ENCODE measurements around the gene LMAN2. TPM values are rescaled to one million over a fixed set of nuclear protein-coding genes. Genes with fewer than 3 reads are reported as not detected.
A peak's percentile ranks its signal among the peaks of the same experiment; 100 is the strongest.

LMAN2 gene
- polyA plus RNA-seq, 2 donors, result 84.0 to 190 TPM

DNA sequence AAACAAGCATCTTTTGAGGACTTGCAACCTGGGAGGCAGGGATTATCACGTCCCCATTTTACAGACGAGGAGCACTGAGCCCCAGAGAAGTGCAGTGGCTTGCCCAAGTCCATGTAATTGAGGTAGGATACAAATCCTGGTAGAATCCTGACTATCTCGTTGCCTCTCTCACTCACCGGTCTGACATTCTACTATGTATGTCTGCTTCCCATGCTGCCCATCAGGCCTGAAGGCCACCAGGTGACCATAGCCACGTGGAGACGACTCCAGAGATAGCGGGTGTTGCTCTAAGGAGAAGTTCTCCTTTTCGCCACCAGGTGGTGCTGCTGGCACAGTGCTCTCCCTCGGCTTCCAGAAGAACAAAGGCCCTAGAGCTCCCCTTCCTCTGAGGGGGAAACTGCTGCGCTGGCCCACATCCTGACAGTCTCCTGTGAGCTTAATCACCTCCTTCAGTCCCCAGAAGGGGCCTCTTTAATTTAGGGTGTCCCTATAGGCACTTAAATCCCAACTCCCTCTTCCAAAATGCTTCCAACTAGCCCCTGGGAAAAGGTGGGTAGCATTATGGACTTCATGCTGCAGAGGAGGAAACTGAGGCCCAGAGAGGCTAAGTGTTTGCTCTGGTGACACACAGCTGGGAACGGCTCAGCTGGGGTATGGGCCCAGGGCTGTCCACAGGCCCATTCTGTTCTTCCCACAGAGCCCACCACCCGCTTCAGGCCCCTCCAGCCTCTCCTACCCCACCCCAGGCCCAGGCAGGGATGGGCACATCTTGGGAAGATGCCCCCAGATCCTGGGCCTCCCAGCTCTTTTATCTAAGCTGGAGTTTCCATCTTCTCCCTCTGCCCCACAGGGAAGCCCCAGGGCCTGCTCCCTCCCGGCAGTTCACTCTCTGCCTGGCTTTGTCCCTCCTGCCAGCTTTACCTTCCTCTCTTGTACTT is 39.2 kb upstream of the LMAN2 start:
- H3K4me1 ChIP-seq (ENCODE audit: control insufficient read depth in 2 of 2, insufficient read depth in 2 of 2, low read length in 1 of 2), result peaks cover 5 to 24% of the 10 kb centered on the region in 2 donors
- H3K4me3 ChIP-seq (ENCODE audit: low read depth in 1 of 2, low read length in 2 of 2), result no peak overlapping the region
- peak overlapping the region; percentile 95 to 98 for H3K27ac ChIP-seq (ENCODE audit: low read depth in 2 of 2, low read length in 1 of 2)
- WGBS, 2 donors, result 17 to 22% methylated on average over 13 of the region's 13 CpGs
- no peaks in the 10 kb centered on the region for H3K36me3 ChIP-seq (ENCODE audit: control insufficient read depth in 2 of 2, insufficient read depth in 2 of 2, low read length in 1 of 2)
- no peaks in the 10 kb centered on the region for H3K9me3 ChIP-seq (ENCODE audit: control insufficient read depth in 2 of 2, insufficient read depth in 1 of 2, low read depth in 1 of 2, low read length in 1 of 2)
- no peaks in the 10 kb centered on the region for H3K27me3 ChIP-seq (ENCODE audit: control insufficient read depth in 1 of 2, insufficient read depth in 2 of 2, low read length in 2 of 2)

DNA sequence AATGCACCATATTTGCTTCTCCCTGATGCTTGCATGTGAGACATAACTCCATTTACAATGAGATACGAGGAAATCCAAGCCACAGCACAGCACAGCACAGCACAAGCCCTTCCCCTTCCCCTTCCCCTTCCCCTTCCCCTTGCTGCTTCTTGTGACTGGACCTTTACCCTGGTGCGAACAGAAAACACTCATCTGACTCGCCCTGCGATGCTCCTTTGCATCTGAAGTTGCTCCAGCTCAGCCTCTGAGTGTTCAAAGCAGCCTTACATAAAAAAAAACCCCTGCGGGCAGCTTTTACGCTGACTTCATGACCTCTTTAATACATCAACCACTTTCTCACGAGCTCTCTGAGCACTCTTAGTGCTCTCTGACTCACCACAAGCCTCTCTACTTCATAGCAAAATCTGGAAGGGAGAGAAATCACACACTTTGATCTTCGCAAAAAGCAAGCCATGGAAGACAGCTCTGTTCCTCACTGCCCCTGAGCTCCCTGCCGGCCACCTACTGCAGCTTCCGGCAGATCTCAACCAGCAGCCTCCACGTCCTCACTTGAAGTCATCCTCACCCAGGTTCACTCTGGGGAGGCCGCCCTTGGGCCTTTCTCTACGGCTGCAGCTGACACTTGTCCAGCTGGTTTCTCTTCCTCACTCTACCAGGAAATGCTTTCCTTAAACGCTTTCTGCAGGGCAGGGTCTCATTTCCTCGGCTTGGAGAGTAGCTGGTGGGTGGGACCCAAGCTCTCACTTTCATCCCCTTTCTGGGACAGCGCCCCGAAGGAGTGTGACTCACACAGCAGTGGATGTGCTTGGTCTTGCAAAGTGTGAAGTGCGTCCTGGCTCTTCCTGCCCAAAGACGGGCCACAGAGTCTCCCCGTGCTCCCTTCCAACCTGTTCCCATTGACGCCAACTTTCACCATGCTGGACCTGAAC is 38.0 kb upstream of the LMAN2 start:
- Histone ChIP-seq H3K9me3 (ENCODE audit: control insufficient read depth in 2 of 2, insufficient read depth in 1 of 2, low read depth in 1 of 2, low read length in 1 of 2) (no peaks in the 10 kb centered on the region), H3K4me1 (ENCODE audit: control insufficient read depth in 2 of 2, insufficient read depth in 2 of 2, low read length in 1 of 2) (peaks cover 5 to 25% of the 10 kb centered on the region in 2 donors), H3K36me3 (ENCODE audit: control insufficient read depth in 2 of 2, insufficient read depth in 2 of 2, low read length in 1 of 2) (no peaks in the 10 kb centered on the region), H3K27ac (ENCODE audit: low read depth in 2 of 2, low read length in 1 of 2) (peak overlapping the region; percentile 95 to 98), H3K27me3 (ENCODE audit: control insufficient read depth in 1 of 2, insufficient read depth in 2 of 2, low read length in 2 of 2) (no peaks in the 10 kb centered on the region), H3K4me3 (ENCODE audit: low read depth in 1 of 2, low read length in 2 of 2) (no peak overlapping the region)
- 12 to 31% methylated on average over 21 of the region's 21 CpGs for WGBS, 2 donors

DNA sequence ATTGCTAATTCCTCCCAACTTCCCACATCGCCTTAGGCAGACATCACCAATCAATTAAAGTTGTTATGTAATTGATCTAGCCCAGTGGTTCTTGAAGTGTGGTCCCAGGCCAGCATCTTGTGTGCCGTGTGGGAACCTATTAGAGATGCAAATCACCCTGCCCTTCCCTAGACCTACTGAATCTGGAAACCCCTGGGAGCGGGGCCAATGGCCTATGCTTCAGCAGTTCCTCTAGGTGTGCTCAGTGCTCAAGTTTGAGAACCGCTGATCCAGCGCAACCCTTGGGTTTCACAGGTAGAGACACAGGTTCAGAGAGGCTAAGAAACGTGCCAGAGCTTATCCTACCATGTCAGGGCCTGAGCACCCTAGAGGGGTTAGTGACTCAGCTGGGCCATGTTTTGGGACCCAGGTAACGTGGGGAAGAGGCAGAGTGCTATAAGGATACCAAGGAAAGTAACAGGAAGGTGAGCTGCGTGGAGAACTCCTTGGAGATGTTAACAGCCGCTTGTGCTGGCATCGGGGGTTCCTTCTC is 37.1 kb upstream of the LMAN2 start:
- Histone ChIP-seq H3K27ac (ENCODE audit: low read depth in 2 of 2, low read length in 1 of 2) (peak overlapping the region; percentile 95 to 98), H3K36me3 (ENCODE audit: control insufficient read depth in 2 of 2, insufficient read depth in 2 of 2, low read length in 1 of 2) (no peaks in the 10 kb centered on the region), H3K9me3 (ENCODE audit: control insufficient read depth in 2 of 2, insufficient read depth in 1 of 2, low read depth in 1 of 2, low read length in 1 of 2) (no peaks in the 10 kb centered on the region), H3K4me1 (ENCODE audit: control insufficient read depth in 2 of 2, insufficient read depth in 2 of 2, low read length in 1 of 2) (peaks cover 5 to 25% of the 10 kb centered on the region in 2 donors), H3K4me3 (ENCODE audit: low read depth in 1 of 2, low read length in 2 of 2) (no peak overlapping the region), H3K27me3 (ENCODE audit: control insufficient read depth in 1 of 2, insufficient read depth in 2 of 2, low read length in 2 of 2) (no peaks in the 10 kb centered on the region)
- 53 to 64% methylated on average over 10 of the region's 10 CpGs for WGBS, 2 donors

DNA sequence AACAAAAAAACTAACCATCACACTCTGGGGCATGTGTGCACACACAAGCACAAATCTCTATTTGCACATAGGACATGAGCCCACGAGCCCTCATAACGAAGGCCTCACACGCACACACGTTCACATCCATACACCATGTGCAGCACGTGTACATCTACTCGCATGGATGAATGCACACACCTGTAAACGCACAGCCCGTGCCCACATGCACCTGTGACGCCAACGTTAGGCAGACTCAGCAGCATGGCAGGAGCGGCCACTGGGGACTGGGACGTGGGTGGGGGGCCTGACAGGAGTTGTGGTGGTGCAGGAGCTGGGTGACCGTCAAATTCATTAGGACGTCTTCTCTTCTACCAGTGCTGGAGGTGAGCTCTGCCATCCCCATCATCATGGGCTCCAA is 35.9 kb upstream of the LMAN2 start:
- 79 to 87% methylated on average over 14 of the region's 14 CpGs for WGBS, 2 donors
- H3K27ac ChIP-seq (ENCODE audit: low read depth in 2 of 2, low read length in 1 of 2), result no peak overlapping the region

DNA sequence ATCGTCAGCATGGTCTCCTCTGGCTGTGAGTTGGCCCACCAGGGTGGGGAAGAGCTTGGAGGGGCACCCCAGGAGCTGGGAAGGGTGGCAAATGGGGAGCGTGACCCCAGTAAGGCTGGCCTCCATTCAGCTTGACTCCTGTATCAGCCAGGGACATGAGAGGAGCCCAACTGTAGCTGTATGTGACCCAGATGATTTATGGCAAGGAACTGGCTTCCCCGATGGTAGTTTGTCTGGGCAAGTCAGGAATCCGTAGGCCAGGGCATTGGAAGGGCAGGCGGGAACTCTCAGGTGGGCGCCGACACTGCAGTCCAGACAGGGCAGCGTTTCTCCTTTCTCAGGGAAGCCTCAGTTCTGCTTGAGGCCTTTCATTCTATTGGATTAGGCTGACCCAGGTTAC is 35.1 kb upstream of the LMAN2 start:
- Histone ChIP-seq H3K4me3 (ENCODE audit: low read depth in 1 of 2, low read length in 2 of 2) (no peak overlapping the region), H3K27me3 (ENCODE audit: control insufficient read depth in 1 of 2, insufficient read depth in 2 of 2, low read length in 2 of 2) (no peaks in the 10 kb centered on the region), H3K4me1 (ENCODE audit: control insufficient read depth in 2 of 2, insufficient read depth in 2 of 2, low read length in 1 of 2) (peaks cover 5 to 25% of the 10 kb centered on the region in 2 donors), H3K9me3 (ENCODE audit: control insufficient read depth in 2 of 2, insufficient read depth in 1 of 2, low read depth in 1 of 2, low read length in 1 of 2) (no peaks in the 10 kb centered on the region), H3K27ac (ENCODE audit: low read depth in 2 of 2, low read length in 1 of 2) (peak overlapping the region in 1 of 2 donors; percentile 8), H3K36me3 (ENCODE audit: control insufficient read depth in 2 of 2, insufficient read depth in 2 of 2, low read length in 1 of 2) (no peaks in the 10 kb centered on the region)
- 63 to 80% methylated on average over 8 of the region's 8 CpGs for WGBS, 2 donors

More for the DNA sequence above, 35.9 kb upstream of the LMAN2 start:
- H3K36me3 ChIP-seq (ENCODE audit: control insufficient read depth in 2 of 2, insufficient read depth in 2 of 2, low read length in 1 of 2), result no peaks in the 10 kb centered on the region
- H3K9me3 ChIP-seq (ENCODE audit: control insufficient read depth in 2 of 2, insufficient read depth in 1 of 2, low read depth in 1 of 2, low read length in 1 of 2), result no peaks in the 10 kb centered on the region
- peaks cover 5 to 25% of the 10 kb centered on the region in 2 donors for H3K4me1 ChIP-seq (ENCODE audit: control insufficient read depth in 2 of 2, insufficient read depth in 2 of 2, low read length in 1 of 2)
- no peak overlapping the region for H3K4me3 ChIP-seq (ENCODE audit: low read depth in 1 of 2, low read length in 2 of 2)
- no peaks in the 10 kb centered on the region for H3K27me3 ChIP-seq (ENCODE audit: control insufficient read depth in 1 of 2, insufficient read depth in 2 of 2, low read length in 2 of 2)

DNA sequence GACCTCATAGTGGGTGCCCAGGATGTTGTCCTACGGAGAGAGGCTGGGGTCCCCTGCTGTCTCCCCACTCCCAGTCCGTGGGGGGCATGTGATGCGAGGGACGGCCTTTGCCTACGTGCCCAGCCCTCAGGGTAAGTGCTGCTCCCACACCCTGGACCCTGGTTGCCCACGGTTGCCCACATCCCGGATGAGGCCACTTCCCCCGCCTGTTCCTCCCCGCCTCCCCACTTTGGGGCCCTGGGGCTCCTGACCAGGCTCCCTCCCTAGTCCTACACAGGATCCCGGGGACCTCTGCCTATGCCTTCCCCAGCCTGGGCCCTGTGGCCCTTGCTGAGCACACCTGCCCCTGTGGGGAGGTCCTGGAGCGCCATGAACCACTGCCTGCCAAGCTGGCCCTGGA is 34.3 kb upstream of the LMAN2 start:
- Histone ChIP-seq H3K27ac (ENCODE audit: low read depth in 2 of 2, low read length in 1 of 2) (no peak overlapping the region), H3K36me3 (ENCODE audit: control insufficient read depth in 2 of 2, insufficient read depth in 2 of 2, low read length in 1 of 2) (no peaks in the 10 kb centered on the region), H3K4me3 (ENCODE audit: low read depth in 1 of 2, low read length in 2 of 2) (no peak overlapping the region), H3K27me3 (ENCODE audit: control insufficient read depth in 1 of 2, insufficient read depth in 2 of 2, low read length in 2 of 2) (no peaks in the 10 kb centered on the region), H3K4me1 (ENCODE audit: control insufficient read depth in 2 of 2, insufficient read depth in 2 of 2, low read length in 1 of 2) (peaks cover 5 to 25% of the 10 kb centered on the region in 2 donors), H3K9me3 (ENCODE audit: control insufficient read depth in 2 of 2, insufficient read depth in 1 of 2, low read depth in 1 of 2, low read length in 1 of 2) (no peaks in the 10 kb centered on the region)
- 70 to 74% methylated on average over 11 of the region's 11 CpGs for WGBS, 2 donors

DNA sequence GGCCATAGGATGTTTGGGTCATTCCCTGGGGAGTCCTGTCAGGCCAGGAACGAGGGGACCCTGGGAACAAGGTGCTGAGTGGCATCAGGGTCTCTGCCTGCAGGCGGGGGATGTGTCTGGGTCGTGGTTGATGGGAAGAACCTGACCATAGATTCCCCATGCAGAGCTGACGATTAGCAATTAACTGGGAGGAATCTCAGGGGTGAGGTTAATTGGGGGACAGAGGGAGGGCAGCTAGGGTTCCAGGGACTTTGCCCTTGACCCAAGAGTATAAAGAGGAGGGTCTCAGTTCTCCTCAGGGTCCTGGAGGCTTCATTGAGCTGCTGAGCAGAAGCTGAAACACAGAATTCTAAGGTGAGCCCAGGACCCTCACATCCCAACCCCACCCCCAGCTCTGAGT is 32.7 kb upstream of the LMAN2 start, which contains the start of gene SLC34A1:
Gene SLC34A1 (plus strand): TSS at position 301 of the 400 bp plus-strand sequence. CDS start 1,308 bp downstream, outside the sequence.
- no peaks in the 10 kb centered on the region for H3K9me3 ChIP-seq (ENCODE audit: control insufficient read depth in 2 of 2, insufficient read depth in 1 of 2, low read depth in 1 of 2, low read length in 1 of 2)
- H3K36me3 ChIP-seq (ENCODE audit: control insufficient read depth in 2 of 2, insufficient read depth in 2 of 2, low read length in 1 of 2), result no peaks in the 10 kb centered on the region
- H3K4me3 ChIP-seq (ENCODE audit: low read depth in 1 of 2, low read length in 2 of 2), result no peak within 1 kb of the TSS
- H3K27ac ChIP-seq (ENCODE audit: low read depth in 2 of 2, low read length in 1 of 2), result no peak within 1 kb of the TSS
- H3K27me3 ChIP-seq (ENCODE audit: control insufficient read depth in 1 of 2, insufficient read depth in 2 of 2, low read length in 2 of 2), result no peaks in the 10 kb centered on the region
- 75 to 77% methylated on average over 4 of the region's 4 CpGs for WGBS, 2 donors
- H3K4me1 ChIP-seq (ENCODE audit: control insufficient read depth in 2 of 2, insufficient read depth in 2 of 2, low read length in 1 of 2), result peaks cover 5 to 24% of the 10 kb centered on the region in 2 donors

DNA sequence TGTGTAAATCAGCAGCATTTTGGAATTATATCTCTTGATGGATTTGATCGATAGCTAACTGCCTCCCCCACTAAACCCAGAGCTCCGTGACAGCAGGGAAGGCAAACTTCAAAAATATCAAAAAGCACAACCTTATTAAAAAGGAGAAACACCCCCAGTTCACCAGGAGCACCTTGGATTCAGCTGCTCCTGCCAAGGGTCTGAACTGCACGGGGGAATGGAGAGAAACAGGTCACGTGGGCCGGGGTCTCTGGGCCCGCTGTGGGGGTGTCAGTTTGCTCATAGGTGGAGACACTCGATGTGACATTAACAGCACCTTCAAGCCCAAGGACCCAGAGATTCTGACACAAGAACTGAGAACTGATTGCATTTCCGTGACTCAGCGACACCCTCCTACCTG is 31.7 kb upstream of the LMAN2 start:
- no peaks in the 10 kb centered on the region for H3K27me3 ChIP-seq (ENCODE audit: control insufficient read depth in 1 of 2, insufficient read depth in 2 of 2, low read length in 2 of 2)
- H3K4me3 ChIP-seq (ENCODE audit: low read depth in 1 of 2, low read length in 2 of 2), result no peak overlapping the region
- no peaks in the 10 kb centered on the region for H3K9me3 ChIP-seq (ENCODE audit: control insufficient read depth in 2 of 2, insufficient read depth in 1 of 2, low read depth in 1 of 2, low read length in 1 of 2)
- no peaks in the 10 kb centered on the region for H3K36me3 ChIP-seq (ENCODE audit: control insufficient read depth in 2 of 2, insufficient read depth in 2 of 2, low read length in 1 of 2)
- 87% methylated on average over 9 of the region's 9 CpGs for WGBS, 2 donors
- no peak overlapping the region for H3K27ac ChIP-seq (ENCODE audit: low read depth in 2 of 2, low read length in 1 of 2)
- peaks cover 5 to 22% of the 10 kb centered on the region in 2 donors for H3K4me1 ChIP-seq (ENCODE audit: control insufficient read depth in 2 of 2, insufficient read depth in 2 of 2, low read length in 1 of 2)

DNA sequence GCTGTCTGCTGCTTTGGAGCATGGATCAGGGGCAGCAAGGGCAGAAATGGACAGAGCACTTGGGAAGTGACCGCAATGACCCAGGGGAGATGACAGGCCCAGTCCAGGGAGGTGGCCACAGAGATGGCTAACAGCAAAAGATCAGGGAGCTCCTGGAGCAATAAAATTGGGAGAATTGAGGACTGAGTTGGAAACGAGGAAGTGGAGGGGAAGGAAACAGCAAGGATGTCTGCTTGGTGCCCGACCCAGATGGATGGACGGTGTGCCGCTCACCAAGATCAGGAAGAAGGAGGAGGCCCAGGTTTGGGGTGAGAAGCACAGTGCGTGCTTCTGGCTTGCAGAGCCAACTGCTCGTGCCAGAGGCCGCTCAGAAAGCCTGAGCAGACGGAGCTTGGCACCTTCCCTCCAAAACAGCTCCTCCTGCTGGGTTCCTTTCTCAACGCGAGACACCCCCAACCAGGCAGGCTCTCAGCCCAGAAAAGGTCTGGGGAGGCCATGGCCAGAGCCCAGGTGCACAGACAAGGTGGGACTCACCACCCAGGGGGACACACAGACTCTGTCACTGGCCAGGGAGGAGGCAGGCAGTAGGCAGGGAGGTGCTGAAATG is 31.1 kb upstream of the LMAN2 start:
- H3K27me3 ChIP-seq (ENCODE audit: control insufficient read depth in 1 of 2, insufficient read depth in 2 of 2, low read length in 2 of 2), result no peaks in the 10 kb centered on the region
- no peak overlapping the region for H3K27ac ChIP-seq (ENCODE audit: low read depth in 2 of 2, low read length in 1 of 2)
- peaks cover 5 to 18% of the 10 kb centered on the region in 2 donors for H3K4me1 ChIP-seq (ENCODE audit: control insufficient read depth in 2 of 2, insufficient read depth in 2 of 2, low read length in 1 of 2)
- no peak overlapping the region for H3K4me3 ChIP-seq (ENCODE audit: low read depth in 1 of 2, low read length in 2 of 2)
- no peaks in the 10 kb centered on the region for H3K36me3 ChIP-seq (ENCODE audit: control insufficient read depth in 2 of 2, insufficient read depth in 2 of 2, low read length in 1 of 2)
- H3K9me3 ChIP-seq (ENCODE audit: control insufficient read depth in 2 of 2, insufficient read depth in 1 of 2, low read depth in 1 of 2, low read length in 1 of 2), result no peaks in the 10 kb centered on the region
- 23 to 36% methylated on average over 11 of the region's 11 CpGs for WGBS, 2 donors
